Left ventricle myocardium inferior (tissue), 1 donor: ENCODE measurements around the gene RAB18. TPM values are rescaled to one million over a fixed set of nuclear protein-coding genes. Genes with fewer than 3 reads are reported as not detected.
"Not testable (repeated sequence)": the region's sequence is repeated elsewhere in the genome, so short reads cannot be mapped to it uniquely, and the experiment has no call there.

Experiments used
- DNase-seq: peaks from one replicate; pipeline ENCODE4 v3.0.0-alpha.2; 2020
- H3K27ac ChIP-seq: fragments of 200-600 bp; replicated peaks from 2 replicates; pipeline ENCODE4 v1.8.0; 2021
- H3K27me3 ChIP-seq: fragments of 200-600 bp; 2 replicates; pipeline ENCODE4 v1.8.0; 2021; ENCODE audit warnings: low read depth
- H3K36me3 ChIP-seq: fragments of 200-600 bp; 2 replicates; pipeline ENCODE4 v1.8.0; 2021
- H3K4me1 ChIP-seq: fragments of 200-600 bp; 2 replicates; pipeline ENCODE4 v1.8.0; 2021
- H3K4me3 ChIP-seq: fragments of 200-600 bp; 2 replicates; pipeline ENCODE4 v1.8.0; 2021; ENCODE audit warnings: mild to moderate bottlenecking, moderate library complexity
- H3K9me3 ChIP-seq: fragments of 200-600 bp; replicated peaks from 2 replicates; pipeline ENCODE4 v1.8.0; 2021
- CTCF ChIP-seq: fragments of 200-600 bp; IDR thresholded peaks from 2 replicates; pipeline ENCODE4 v1.8.0; 2021; ENCODE audit warnings: antibody characterized with exemption, mild to moderate bottlenecking, borderline replicate concordance
- intact Hi-C: fragments of 100-400 bp; cut with micrococcal nuclease; formaldehyde crosslinking; loops from one replicate; pipeline ENCODE4 v1.11.0; 2022
- total RNA-seq: library from RNA; stranded (reverse); fragmentation: NEBNext Ultra II Directional; extraction: Animal tissue kit (Norgen Biotek cat#: 25700); gene quantifications from one replicate; pipeline ENCODE4 v1.2.1, GENCODE V29; 2021
- donor health status: DM: no; HTN: yes; CAD: no; lungs with severe emphysema.

The RAB18 gene
- total RNA-seq, 1 donor from 2014 or later = 145 TPM

DNA sequence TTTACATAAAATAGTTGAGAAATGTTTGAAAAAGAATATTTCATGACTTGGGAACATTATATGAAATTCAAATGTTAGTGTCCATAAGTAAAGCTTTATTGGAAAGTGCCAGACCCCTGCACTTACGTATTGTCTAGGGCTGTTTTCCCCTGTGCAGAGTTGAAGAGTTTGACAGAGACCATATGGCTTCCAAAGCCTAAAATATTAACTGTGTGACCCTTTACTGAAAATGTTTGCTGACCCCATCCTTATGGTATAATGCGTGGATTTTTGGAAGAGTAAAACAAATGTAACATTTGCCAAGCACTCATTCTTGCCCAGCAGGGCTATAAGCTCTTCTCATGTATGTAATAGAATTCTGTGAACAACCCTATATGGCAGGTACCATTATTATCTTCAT is 40.1 kb upstream of the RAB18 start:
- no peak for DNase-seq
- Histone ChIP-seq H3K27me3 (peaks cover 8% of the 10 kb centered on the region), H3K9me3 (no peaks in the 10 kb centered on the region), H3K36me3 (no peaks in the 10 kb centered on the region), H3K4me3 (no peak overlapping the region), H3K27ac (no peak overlapping the region), H3K4me1 (no peaks in the 10 kb centered on the region)
- no peak for TF ChIP-seq CTCF
- intact Hi-C loops = no loop called here

GRCh38 chr10:27464993-27465392 is 39.1 kb upstream of the RAB18 start:
- no peaks in the 10 kb centered on the region for H3K36me3 ChIP-seq
- no peak overlapping the region for H3K4me3 ChIP-seq
- intact Hi-C loops = no loop called here
- H3K27ac ChIP-seq = no peak overlapping the region
- no peak for DNase-seq
- no peaks in the 10 kb centered on the region for H3K9me3 ChIP-seq
- no peak for TF ChIP-seq CTCF
- peaks cover 8% of the 10 kb centered on the region for H3K27me3 ChIP-seq
- no peaks in the 10 kb centered on the region for H3K4me1 ChIP-seq

DNA sequence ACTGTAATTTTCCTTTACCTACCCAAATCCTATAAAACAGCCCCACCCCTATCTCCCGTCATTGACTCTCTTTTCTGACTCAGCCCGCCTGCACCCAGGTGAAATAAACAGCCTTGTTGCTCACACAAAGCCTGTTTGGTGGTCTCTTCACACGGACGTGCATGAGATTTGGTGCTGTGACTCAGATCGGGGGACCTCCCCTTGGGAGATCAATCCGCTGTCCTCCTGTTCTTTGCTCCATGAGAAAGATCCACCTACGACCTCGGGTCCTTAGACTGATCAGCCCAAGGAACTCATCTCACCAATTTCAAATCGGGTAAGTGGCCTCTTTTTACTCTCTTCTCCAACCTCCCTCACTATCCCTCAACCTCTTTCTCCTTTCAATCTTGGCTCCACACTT is 38.5 kb upstream of the RAB18 start:
- H3K36me3 ChIP-seq, H3K27me3 ChIP-seq, DNase-seq, H3K4me3 ChIP-seq, H3K4me1 ChIP-seq, H3K27ac ChIP-seq, intact Hi-C loops, H3K9me3 ChIP-seq: not testable (repeated sequence)

DNA sequence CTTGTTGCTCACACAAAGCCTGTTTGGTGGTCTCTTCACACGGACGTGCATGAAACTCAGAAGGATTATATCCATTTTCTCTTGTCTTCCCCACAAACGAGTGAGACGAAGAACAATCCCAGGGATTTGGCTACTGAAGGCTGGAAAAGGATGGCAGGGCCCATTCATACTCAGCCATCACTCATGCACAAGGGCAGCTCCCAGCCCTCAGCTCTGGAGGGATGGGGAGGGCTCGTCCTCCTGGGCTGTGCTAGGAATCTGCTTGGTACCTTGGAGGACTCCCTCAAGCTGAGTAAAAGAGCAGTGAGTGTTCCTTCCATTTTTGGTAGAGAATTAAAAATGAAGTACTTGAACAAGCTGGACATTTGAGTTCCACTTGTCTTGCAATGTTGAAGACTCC is 33.2 kb upstream of the RAB18 start:
- no peak overlapping the region for H3K27ac ChIP-seq
- no peak for DNase-seq
- H3K9me3 ChIP-seq = no peaks in the 10 kb centered on the region
- TF ChIP-seq CTCF = no peak
- H3K36me3 ChIP-seq = no peaks in the 10 kb centered on the region
- H3K4me3 ChIP-seq = no peak overlapping the region
- no peaks in the 10 kb centered on the region for H3K4me1 ChIP-seq
- peaks cover 10% of the 10 kb centered on the region for H3K27me3 ChIP-seq
- intact Hi-C loops = no loop called here

DNA sequence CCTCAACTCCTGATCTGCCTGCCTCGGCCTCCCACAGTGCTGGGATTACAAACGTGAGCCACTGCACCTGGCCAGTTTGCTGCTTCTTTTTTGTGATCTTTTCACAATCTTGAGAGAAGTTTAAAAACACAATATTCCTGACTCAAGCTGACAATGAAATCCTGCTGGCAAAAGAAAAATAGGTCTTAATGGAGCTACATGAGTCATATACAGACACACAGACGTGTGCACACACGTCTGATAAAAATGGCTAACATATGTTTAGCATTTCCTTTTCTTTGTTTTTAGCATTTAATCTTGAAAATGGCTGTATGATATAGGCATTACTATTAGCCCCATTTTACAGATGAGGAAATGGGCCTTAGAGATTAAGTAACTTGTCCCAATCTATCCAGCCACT is 29.4 kb upstream of the RAB18 start:
- Histone ChIP-seq H3K4me1 (no peaks in the 10 kb centered on the region), H3K4me3 (no peak overlapping the region), H3K9me3 (peaks cover 5% of the 10 kb centered on the region), H3K36me3 (no peaks in the 10 kb centered on the region), H3K27ac (no peak overlapping the region), H3K27me3 (peaks cover 15% of the 10 kb centered on the region)
- intact Hi-C loops = no loop called here
- DNase-seq = no peak
- TF ChIP-seq CTCF = no peak

- Histone ChIP-seq H3K9me3 (peaks cover 5% of the 10 kb centered on the region), H3K27me3 (peaks cover 13% of the 10 kb centered on the region), H3K36me3 (no peaks in the 10 kb centered on the region), H3K4me3 (no peak overlapping the region), H3K4me1 (no peaks in the 10 kb centered on the region), H3K27ac (no peak overlapping the region)
- intact Hi-C loops = no loop called here
- DNase-seq = no peak
- TF ChIP-seq CTCF = no peak
These were observed 25.1 kb upstream of the RAB18 start for GRCh38 chr10:27479016-27479415.
